ENCODE data around the gene ESYT3.

The ESYT3 gene

GRCh38 chr3:138434276-138434874 is at the start of gene ESYT3:
Gene ESYT3 (plus strand): TSS chr3:138434616. CDS start chr3:138434799, 183 bp downstream.
- DNase-seq: peak; percentile 35

GRCh38 chr3:138384976-138385375 is 49.4 kb upstream of the ESYT3 start:
- no peak for DNase-seq

- DNase-seq: no peak
Observed at GRCh38 chr3:138389144-138389601, 45.2 kb upstream of the ESYT3 start.

DNA sequence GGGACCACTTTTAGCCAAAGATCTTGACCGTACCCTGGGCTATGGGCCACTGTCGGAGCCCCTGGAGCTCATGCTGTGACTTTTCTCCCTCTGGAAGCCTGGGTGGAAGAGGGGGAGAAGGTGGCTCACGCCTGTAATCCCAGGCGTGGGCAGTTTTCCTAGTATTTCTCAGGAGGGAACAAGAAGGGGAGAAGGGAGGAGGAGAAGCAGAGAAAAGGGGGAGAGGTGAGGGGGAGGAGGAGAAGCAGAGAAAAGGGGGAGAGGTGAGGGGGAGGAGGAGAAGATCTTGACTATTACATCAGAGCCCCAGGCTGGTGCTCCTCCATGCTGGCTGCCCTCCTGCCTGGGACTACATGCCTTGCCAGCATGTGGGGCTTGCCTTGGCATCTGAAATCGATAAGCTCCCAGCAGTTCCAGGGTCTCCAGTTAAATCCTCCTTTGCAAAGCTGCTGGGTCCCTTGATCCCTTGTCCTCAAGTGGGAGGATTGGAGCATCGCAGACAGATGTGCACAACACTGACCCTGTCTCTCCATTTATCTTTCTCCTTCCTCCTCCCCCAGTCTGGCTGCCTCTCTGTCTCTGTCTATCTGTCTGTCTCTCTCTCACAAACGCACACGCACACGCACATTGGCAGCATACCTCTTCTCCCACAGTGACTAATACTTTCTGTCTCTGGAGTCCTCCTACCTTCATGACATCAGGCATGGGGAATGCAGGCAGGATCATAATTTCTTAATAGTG is 44.4 kb upstream of the ESYT3 start:
- DNase-seq: no peak

DNA sequence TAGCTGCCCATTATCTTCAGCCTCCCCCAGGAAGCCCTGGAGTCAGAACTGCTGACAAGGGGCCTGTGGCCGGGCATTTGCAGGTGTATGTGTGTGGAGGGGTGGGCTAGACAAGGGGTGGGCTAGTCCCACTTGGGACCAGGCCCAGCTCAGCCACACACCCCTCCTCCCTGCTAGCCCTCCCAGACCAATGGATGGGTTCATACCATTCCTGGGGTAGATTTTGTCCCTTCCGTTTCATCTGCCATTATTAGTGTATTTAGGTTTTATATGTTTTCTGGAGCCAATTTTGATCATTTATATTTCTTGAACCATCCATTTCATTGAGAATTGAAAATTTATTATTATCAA is 43.9 kb upstream of the ESYT3 start:
- DNase-seq: no peak

- DNase-seq: no peak
Observed at GRCh38 chr3:138394156-138394555, 40.3 kb upstream of the ESYT3 start.

DNA sequence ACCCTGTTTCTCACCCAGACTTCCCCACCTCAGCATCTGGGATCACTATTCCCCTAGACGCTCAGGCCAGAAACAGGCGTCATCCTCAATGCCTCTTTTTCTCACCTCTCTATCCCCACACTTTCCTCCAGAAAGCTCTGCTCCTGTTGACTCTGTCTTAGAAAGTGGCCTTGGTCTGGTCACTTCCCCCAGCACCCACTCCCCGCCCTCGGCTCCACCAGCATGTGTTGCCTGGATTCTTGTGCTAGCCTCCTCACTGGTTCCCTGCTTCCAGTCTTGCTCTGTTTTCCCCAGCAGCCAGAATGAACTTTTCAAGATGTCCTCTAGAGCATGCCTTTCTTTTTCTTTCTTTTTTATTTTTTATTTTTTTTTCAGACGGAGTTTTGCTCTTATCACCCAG is 39.7 kb upstream of the ESYT3 start:
- no peak for DNase-seq

DNA sequence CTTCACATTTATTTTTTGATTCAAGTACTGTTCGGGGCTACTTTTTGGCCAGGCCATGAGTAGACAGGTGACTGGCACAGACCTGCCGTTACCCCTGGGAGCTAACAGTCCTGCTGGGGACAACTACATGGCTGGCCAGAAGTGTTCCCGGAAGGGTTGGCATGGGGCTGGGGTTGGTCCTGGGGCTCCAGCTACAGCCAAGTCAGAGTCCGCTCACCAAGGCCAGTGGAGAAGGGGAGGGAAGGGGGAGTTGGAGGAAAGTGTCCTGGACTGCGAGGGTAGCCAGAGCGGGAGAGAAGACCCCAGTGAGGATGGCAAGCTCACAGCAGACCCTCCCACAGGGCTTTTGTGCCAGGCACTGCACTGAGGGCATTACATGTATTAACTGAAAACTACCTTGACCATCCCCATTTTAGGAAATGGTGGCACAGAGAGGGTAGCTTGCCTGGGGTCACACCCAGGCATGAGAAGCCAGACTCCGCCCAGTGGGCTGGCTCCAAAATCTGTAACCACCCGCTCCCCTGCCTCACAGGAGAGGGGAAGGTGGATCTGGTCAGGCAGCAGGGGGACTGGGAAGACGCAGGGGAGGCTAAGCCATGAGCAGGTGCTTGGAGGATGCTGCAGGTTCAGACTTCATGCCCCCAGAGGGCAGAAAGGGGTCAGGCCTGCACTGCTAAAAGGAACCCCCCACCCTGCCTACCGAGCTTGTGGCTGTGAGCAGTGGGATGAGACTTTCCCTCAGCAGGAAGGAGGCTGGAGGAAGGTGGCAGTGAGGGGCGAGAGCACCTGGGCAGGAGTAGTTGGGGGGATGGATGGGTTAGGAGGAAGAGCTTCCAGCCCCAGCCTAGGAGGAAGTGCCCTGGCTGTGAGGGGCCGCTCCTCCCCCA is 38.3 kb upstream of the ESYT3 start:
- no peak for DNase-seq

DNA sequence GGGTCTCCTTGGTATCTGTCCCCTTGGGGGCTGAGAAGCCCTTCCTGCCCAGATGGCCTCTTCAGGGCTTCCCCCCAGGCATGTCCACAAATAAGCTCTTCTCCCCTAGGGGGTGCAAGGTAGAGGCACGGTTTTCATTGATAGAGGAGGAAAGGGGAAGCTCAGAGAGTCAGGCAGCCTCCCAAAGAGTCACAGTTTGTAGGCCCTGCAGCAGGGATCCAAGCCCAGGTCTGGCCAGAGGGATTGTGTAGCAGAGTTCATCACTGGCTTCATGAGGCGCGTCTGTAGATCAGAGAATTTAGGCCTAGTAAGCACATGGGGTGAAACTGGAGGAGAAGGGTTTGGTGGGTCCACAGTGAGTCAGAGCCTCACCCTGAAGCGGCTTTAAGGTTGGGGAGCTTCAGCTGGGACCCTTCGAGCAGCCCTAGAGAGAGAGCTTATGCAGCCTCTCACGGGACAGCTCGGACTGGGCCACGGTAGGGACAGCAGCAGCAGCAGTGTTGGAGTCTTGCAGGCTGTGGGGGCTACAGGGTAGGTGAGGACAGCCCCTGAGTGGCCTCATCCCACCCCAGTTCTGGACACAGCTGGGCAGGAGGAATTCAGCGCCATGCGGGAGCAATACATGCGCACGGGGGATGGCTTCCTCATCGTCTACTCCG is 37.5 kb upstream of the ESYT3 start:
- no peak for DNase-seq

GRCh38 chr3:138397983-138398382 is 36.4 kb upstream of the ESYT3 start:
- no peak for DNase-seq

- DNase-seq: no peak
Observed at GRCh38 chr3:138398791-138399575, 35.4 kb upstream of the ESYT3 start.

- DNase-seq: no peak
Observed at GRCh38 chr3:138399766-138400165, 34.6 kb upstream of the ESYT3 start.

- DNase-seq: no peak
Observed at GRCh38 chr3:138400651-138401070, 33.8 kb upstream of the ESYT3 start.

GRCh38 chr3:138401834-138402233 is 32.6 kb upstream of the ESYT3 start:
- no peak for DNase-seq

DNA sequence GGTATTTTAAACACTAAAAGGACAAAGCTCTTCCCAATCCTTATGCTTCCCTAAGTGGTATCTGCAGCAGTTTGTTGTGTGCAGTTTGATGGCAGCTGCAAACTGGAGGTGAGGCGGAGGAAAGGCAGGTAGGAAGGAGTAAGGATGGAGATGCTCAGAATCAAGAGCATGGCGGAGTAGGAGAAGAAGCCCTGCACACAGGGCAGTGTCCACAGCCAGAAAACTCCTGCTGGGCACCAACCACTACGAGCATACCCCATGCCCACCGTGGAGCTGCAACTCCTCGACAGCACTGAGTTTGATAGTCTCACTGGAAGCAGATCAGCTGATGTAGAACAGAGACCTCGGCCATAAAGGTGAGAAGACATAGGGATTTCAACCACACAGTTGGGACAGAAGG is 30.3 kb upstream of the ESYT3 start:
- no peak for DNase-seq

DNA sequence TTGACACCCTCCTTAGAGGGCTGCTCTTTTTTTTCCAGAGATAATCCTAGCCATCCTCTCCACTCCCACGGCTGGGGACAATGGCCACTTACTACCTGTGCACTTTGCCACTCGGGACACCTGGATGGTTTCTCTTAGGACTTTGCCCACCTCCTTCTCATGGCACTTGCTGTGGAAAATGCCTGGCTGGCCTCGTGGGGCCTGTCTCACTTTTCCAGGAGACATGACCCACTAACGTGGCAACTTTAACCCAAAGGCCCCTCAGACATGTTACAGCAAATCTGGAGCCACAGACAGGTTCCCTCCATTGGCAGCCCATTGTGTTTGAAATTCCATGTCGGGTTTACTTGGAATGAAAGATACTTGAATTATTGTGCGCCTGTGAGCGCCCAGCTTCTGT is 29.4 kb upstream of the ESYT3 start:
- DNase-seq: no peak

- no peak for DNase-seq
Observed at GRCh38 chr3:138405486-138405885, 28.9 kb upstream of the ESYT3 start.

GRCh38 chr3:138406606-138407005 is 27.8 kb upstream of the ESYT3 start:
- DNase-seq: no peak

- DNase-seq: no peak
Observed at GRCh38 chr3:138407236-138407907, 27.0 kb upstream of the ESYT3 start.

DNA sequence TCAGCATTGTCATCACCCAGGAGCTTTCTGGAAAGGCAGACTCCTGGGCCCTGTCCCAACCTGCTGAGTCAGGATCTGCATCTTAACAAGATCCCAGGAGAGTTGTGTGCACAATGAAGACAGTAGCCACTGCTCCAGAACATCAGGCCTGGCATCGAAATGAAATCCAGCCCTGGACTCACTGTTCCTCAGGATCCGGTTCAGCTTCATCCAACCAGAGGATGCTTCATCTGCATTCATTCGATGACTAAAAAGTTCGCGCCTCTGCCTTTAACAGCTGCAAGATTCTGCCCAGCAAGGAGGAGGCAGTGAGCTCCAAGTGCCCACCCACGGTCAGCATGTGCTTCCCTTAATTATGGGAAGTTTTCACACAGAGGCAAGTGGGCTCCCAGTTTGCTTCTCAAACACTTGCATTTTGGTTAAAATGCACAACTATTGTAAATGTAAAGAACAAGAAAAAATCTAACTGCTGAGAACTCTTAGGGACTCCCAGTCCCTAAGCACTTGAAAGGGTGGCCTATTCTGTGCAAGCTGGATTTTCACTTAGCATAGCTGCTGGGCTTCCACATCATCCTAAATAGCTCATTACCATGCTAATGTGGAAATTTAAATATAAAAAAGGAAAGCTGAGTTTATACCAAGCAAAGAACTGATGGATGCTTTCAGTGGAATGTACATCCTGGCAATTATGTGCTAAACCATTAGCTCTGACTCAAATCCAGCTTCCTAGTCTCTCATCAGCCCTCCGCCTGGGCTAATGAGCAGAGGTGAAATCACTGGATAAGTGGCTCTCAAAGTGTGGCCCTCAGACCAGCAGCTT is 25.5 kb upstream of the ESYT3 start:
- no peak for DNase-seq
